Hepatocyte (in vitro differentiated cells): ENCODE results near the gene TEX26.

ENCODE experiments used
- CTCF ChIP-seq: fragments of 200-600 bp; sonication (generic); IDR thresholded peaks from 2 replicates; pipeline ENCODE4 v1.5.1; 2016; ENCODE audit warnings: antibody characterized with exemption, mild to moderate bottlenecking; ENCODE audit not compliant: poor library complexity
- EZH2 ChIP-seq: fragments of 200-600 bp; sonication (generic); IDR thresholded peaks from 2 replicates; pipeline ENCODE4 v1.6.1; 2016; ENCODE audit warnings: antibody characterized with exemption, mild to moderate bottlenecking, borderline replicate concordance
- EZH2phosphoT487 ChIP-seq: fragments of 200-600 bp; sonication (generic); IDR thresholded peaks from one replicate; pipeline ENCODE4 v1.6.1; 2018; ENCODE audit warnings: antibody characterized with exemption, mild to moderate bottlenecking, low read depth, moderate library complexity; ENCODE audit not compliant: unreplicated experiment, severe bottlenecking

DNA sequence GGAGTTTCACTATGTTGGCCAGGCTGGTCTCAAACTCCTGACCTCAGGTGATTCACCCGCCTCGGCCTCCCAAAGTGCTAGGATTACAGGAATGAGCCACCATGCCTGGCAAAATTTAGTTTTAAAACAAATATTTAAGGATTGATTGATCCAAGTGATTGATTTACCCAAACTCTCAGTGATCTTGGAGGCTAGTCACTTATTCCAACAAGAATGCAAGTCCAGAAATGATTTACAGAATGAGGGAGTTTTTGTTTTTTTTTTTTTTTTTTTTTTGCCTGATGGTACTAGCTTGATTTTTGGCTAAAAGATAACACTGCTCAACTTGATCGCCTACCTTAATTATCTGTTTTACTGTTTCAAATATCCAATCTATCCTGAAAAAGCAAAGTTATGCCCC, 5.7 kb upstream of the TEX26 start:
- TF ChIP-seq EZH2 (no peak), CTCF (no peak), EZH2phosphoT487 (no peak)
